ENCODE results near the gene OBSCN. TPM values are rescaled to one million over a fixed set of nuclear protein-coding genes. Genes with fewer than 3 reads are reported as not detected.

OBSCN gene
- total and polyA plus RNA-seq, 10 of the 15 experiments (the other 5 are each of a cell fraction or from before 2014, with no cell fraction given), result 0.01 to 0.36 (median 0.08) TPM; not detected in 2

GRCh38 chr1:228306275-228307217, 98.7 kb downstream of the OBSCN start:
- CTCF ChIA-PET, result no interaction called here
- no peak for ATAC-seq
- RAD21 ChIA-PET (ENCODE audit: unreplicated experiment), result no interaction called here

More at GRCh38 chr1:228306275-228307217, 98.7 kb downstream of the OBSCN start:
- ChIA-PET SMC1A (ENCODE audit: uncharacterized antibody, unreplicated experiment) (no interaction called here), POLR2A (no interaction called here)
- Histone ChIP-seq H3K4me1 (ENCODE audit: control insufficient read depth, insufficient read depth, low read length) (no peaks in the 10 kb centered on the region), H3K79me2 (ENCODE audit: control insufficient read depth, insufficient read depth, low read length) (no peaks in the 10 kb centered on the region), H3K27me3 (replicated peaks in 1 of 2; ENCODE audit: control insufficient read depth in 2 of 2, insufficient read depth in 2 of 2, low read length in 1 of 2) (no peaks in the 10 kb centered on the region), H3K9ac (ENCODE audit: control insufficient read depth, insufficient read depth, low read length) (no peak overlapping the region), H3K4me2 (ENCODE audit: control insufficient read depth, insufficient read depth) (no peak overlapping the region), H3K4me3 (no peak overlapping the region), H3K36me3 (ENCODE audit: control insufficient read depth in 2 of 2, insufficient read depth in 2 of 2, low read length in 1 of 2) (no peaks in the 10 kb centered on the region), H2AFZ (ENCODE audit: control insufficient read depth, low read depth, low read length) (no peak overlapping the region), H3K27ac (ENCODE audit: control insufficient read depth, insufficient read depth) (no peak overlapping the region), H3K9me3 (replicated peaks; ENCODE audit: control insufficient read depth, insufficient read depth, low read length) (peaks cover 6% of the 10 kb centered on the region), H4K20me1 (ENCODE audit: control insufficient read depth, insufficient read depth) (no peaks in the 10 kb centered on the region)
- 38% methylated on average over 35 of the region's 35 CpGs for WGBS (ENCODE audit: insufficient coverage, insufficient replicate concordance, low lambda C conversion rate, missing lambda C conversion rate)
- DNase-seq (ENCODE audit: low read depth, low spot score), result no peak
- no peak for FAIRE-seq
- BruUV-seq (replicated peaks), result no TSS peak
- in situ Hi-C loops (cut with MboI) (no loop called here), intact Hi-C loops (cut with micrococcal nuclease; ENCODE audit: unreplicated experiment) (no loop called here)
- no peak for TF ChIP-seq RCOR1 (conservative IDR thresholded peaks at IDR 0.05; ENCODE audit: low read depth, low read length)
- no peak for TF ChIP-seq IRF3 (IDR thresholded peaks at IDR 0.05)
- no peak for TF ChIP-seq CEBPZ (IDR thresholded peaks at IDR 0.05; ENCODE audit: low read depth, low read length)
- TF ChIP-seq SREBF2 (IDR thresholded peaks at IDR 0.05; ENCODE audit: low read length), result no peak
- TF ChIP-seq RBBP5 (conservative IDR thresholded peaks at IDR 0.05), result no peak
- no peak for TF ChIP-seq IKZF2 (IDR thresholded peaks at IDR 0.05)
- TF ChIP-seq PAX8 (IDR thresholded peaks at IDR 0.05), result no peak
- no peak for TF ChIP-seq HCFC1 (IDR thresholded peaks at IDR 0.05; ENCODE audit: low read length)
- no peak for TF ChIP-seq BRCA1 (IDR thresholded peaks at IDR 0.05; ENCODE audit: low read depth, low read length)
- no peak for TF ChIP-seq HDAC6 (IDR thresholded peaks at IDR 0.05; ENCODE audit: unreplicated experiment)
- no peak for TF ChIP-seq TCF12 (IDR thresholded peaks at IDR 0.05; ENCODE audit: low read depth, low read length)
- no peak for TF ChIP-seq JUND (IDR thresholded peaks at IDR 0.05; ENCODE audit: low read depth, low read length)
- no peak for TF ChIP-seq KLF5 (IDR thresholded peaks at IDR 0.05; ENCODE audit: partially characterized antibody)
- TF ChIP-seq SRF (IDR thresholded peaks at IDR 0.05; ENCODE audit: low read depth in 2 of 2, low read length in 2 of 2), result no peak
- TF ChIP-seq JUNB (IDR thresholded peaks at IDR 0.05), result no peak
